Muscle of leg (tissue), 11 donors: Measurements from ENCODE around the gene POLD2. TPM values are rescaled to one million over a fixed set of nuclear protein-coding genes. Genes with fewer than 3 reads are reported as not detected.

Experiments
- DNase-seq: peaks from one replicate; pipeline ENCODE4 v3.0.0; 2013
- H3K27ac ChIP-seq: one replicate; pipeline ENCODE4 v1.5.1; 2013; ENCODE audit warnings: mild to moderate bottlenecking, low read length, control low read depth
- H3K27me3 ChIP-seq: one replicate; pipeline ENCODE4 v1.6.1; 2013; ENCODE audit warnings: low read length; ENCODE audit not compliant: control insufficient read depth, insufficient read depth
- H3K36me3 ChIP-seq: one replicate; pipeline ENCODE4 v1.6.1; 2013; ENCODE audit warnings: low read length; ENCODE audit not compliant: control insufficient read depth, insufficient read depth
- H3K4me1 ChIP-seq: one replicate; pipeline ENCODE4 v1.6.1; 2013; ENCODE audit warnings: low read length; ENCODE audit not compliant: control insufficient read depth, insufficient read depth
- H3K4me3 ChIP-seq: one replicate; pipeline ENCODE4 v1.5.1; 2013; ENCODE audit warnings: low read length, control low read depth
- H3K9me3 ChIP-seq: replicated peaks from 2 replicates; pipeline ENCODE4 v1.6.1; 2013; ENCODE audit warnings: low read depth, low read length; ENCODE audit not compliant: control insufficient read depth
- WGBS: methylation state at CpG from one replicate; pipeline ENCODE4 v1.1.5; 2013; ENCODE audit warnings: missing lambda C conversion rate; ENCODE audit not compliant: insufficient coverage; 5-methylcytosine and 5-hydroxymethylcytosine counted together
- polyA plus RNA-seq, 8 donors: library from polyadenylated mRNA; unstranded; fragments of 120-200 nt; gene quantifications; one replicate each; pipeline versions ENCODE4 v1.2.1 to v1.2.3, GENCODE V29; 2013; ENCODE audit warnings: inconsistent platforms in 1 of 8, low replicate concordance in 1 of 8; ENCODE audit not compliant: insufficient read length in 8 of 8, insufficient read depth in 1 of 8
- total RNA-seq: library from RNA; stranded (reverse); fragments of 120-200 nt; gene quantifications from one replicate; pipeline ENCODE4 v1.2.4, GENCODE V29; 2013

POLD2 gene
- total and polyA plus RNA-seq, 9 donors: 60.3 to 93.9 (median 81.7) TPM

- no peak for DNase-seq
- Histone ChIP-seq H3K27me3 (peaks cover 5% of the 10 kb centered on the region), H3K4me1 (peaks cover 51% of the 10 kb centered on the region), H3K27ac (peak overlapping the region; percentile 29), H3K4me3 (no peak overlapping the region), H3K36me3 (peaks cover 5% of the 10 kb centered on the region), H3K9me3 (no peaks in the 10 kb centered on the region)
- 74% methylated on average over 11 of the region's 14 CpGs for WGBS
These were observed 21.1 kb downstream of the POLD2 start for GRCh38 chr7:44101966-44102845.

GRCh38 chr7:44101303-44101965 lies 21.9 kb downstream of the POLD2 start:
- WGBS: 50% methylated on average over 1 of the region's 3 CpGs
- no peak for DNase-seq
- Histone ChIP-seq H3K27ac (peak overlapping the region; percentile 89), H3K36me3 (no peaks in the 10 kb centered on the region), H3K4me3 (no peak overlapping the region), H3K4me1 (peaks cover 53% of the 10 kb centered on the region), H3K27me3 (peaks cover 5% of the 10 kb centered on the region), H3K9me3 (no peaks in the 10 kb centered on the region)

- peak overlapping the region; percentile 89 for H3K27ac ChIP-seq
- peaks cover 48% of the 10 kb centered on the region for H3K4me1 ChIP-seq
- peaks cover 5% of the 10 kb centered on the region for H3K27me3 ChIP-seq
- no peak overlapping the region for H3K4me3 ChIP-seq
- DNase-seq: peak; percentile 85
- H3K9me3 ChIP-seq: no peaks in the 10 kb centered on the region
- no peaks in the 10 kb centered on the region for H3K36me3 ChIP-seq
- 44% methylated on average over 5 of the region's 10 CpGs for WGBS
These were observed 22.7 kb downstream of the POLD2 start for GRCh38 chr7:44100458-44101302.

- 0% methylated on average over 2 of the region's 4 CpGs for WGBS
- Histone ChIP-seq H3K36me3 (no peaks in the 10 kb centered on the region), H3K27ac (peak overlapping the region; percentile 57), H3K4me1 (peaks cover 40% of the 10 kb centered on the region), H3K27me3 (peaks cover 5% of the 10 kb centered on the region), H3K4me3 (no peak overlapping the region), H3K9me3 (no peaks in the 10 kb centered on the region)
- no peak for DNase-seq
These were observed 23.7 kb downstream of the POLD2 start for GRCh38 chr7:44099669-44100068.

- peaks cover 35% of the 10 kb centered on the region for H3K4me1 ChIP-seq
- WGBS: 80% methylated on average over 1 of the region's 6 CpGs
- H3K36me3 ChIP-seq: no peaks in the 10 kb centered on the region
- H3K27ac ChIP-seq: no peak overlapping the region
- no peak for DNase-seq
- H3K9me3 ChIP-seq: no peaks in the 10 kb centered on the region
- H3K27me3 ChIP-seq: peaks cover 2% of the 10 kb centered on the region
- H3K4me3 ChIP-seq: no peak overlapping the region
These were observed 25.0 kb downstream of the POLD2 start for GRCh38 chr7:44098092-44099068.

GRCh38 chr7:44097064-44097932 lies 26.1 kb downstream of the POLD2 start:
- 65% methylated on average over 6 of the region's 9 CpGs for WGBS
- Histone ChIP-seq H3K9me3 (no peaks in the 10 kb centered on the region), H3K27ac (no peak overlapping the region), H3K36me3 (no peaks in the 10 kb centered on the region), H3K4me3 (no peak overlapping the region), H3K27me3 (no peaks in the 10 kb centered on the region), H3K4me1 (peaks cover 31% of the 10 kb centered on the region)
- DNase-seq: no peak

GRCh38 chr7:44096326-44096881 lies 26.9 kb downstream of the POLD2 start:
- no peak overlapping the region for H3K4me3 ChIP-seq
- 78% methylated on average over 7 of the region's 8 CpGs for WGBS
- H3K4me1 ChIP-seq: peaks cover 23% of the 10 kb centered on the region
- H3K9me3 ChIP-seq: no peaks in the 10 kb centered on the region
- no peak overlapping the region for H3K27ac ChIP-seq
- DNase-seq: no peak
- H3K36me3 ChIP-seq: no peaks in the 10 kb centered on the region
- no peaks in the 10 kb centered on the region for H3K27me3 ChIP-seq

- Histone ChIP-seq H3K36me3 (no peaks in the 10 kb centered on the region), H3K4me1 (peaks cover 17% of the 10 kb centered on the region), H3K9me3 (no peaks in the 10 kb centered on the region), H3K27me3 (no peaks in the 10 kb centered on the region), H3K4me3 (no peak overlapping the region), H3K27ac (no peak overlapping the region)
- 100% methylated on average over 1 of the region's 3 CpGs for WGBS
- DNase-seq: no peak
These were observed 27.6 kb downstream of the POLD2 start for GRCh38 chr7:44095781-44096180.
